Stimulated activated memory B cell treated with anti-CD40 and anti-IgM and Interleukin-4, amounts not matched to agents 10 μg/mL and 1 μg/mL and 100 μg/mL, for 72 hours (primary cell): Measurements from ENCODE around the gene CYP19A1.

ENCODE experiments used
- ATAC-seq: fragments of 150-1000 bp; cut with Tn5 transposase; 2 replicates; pipeline ENCODE4 v1.10.0; 2021
- H3K27ac Mint-ChIP-seq: one replicate; pipeline ENCODE4 v1.8.0; 2022; ENCODE audit warnings: mild to moderate bottlenecking, mixed read lengths
- H3K27me3 Mint-ChIP-seq: one replicate; pipeline ENCODE4 v1.8.0; 2022; ENCODE audit warnings: mixed read lengths
- H3K36me3 Mint-ChIP-seq: one replicate; pipeline ENCODE4 v1.8.0; 2022; ENCODE audit warnings: mixed read lengths
- H3K4me1 Mint-ChIP-seq: one replicate; pipeline ENCODE4 v1.8.0; 2022; ENCODE audit warnings: mixed read lengths
- H3K4me3 Mint-ChIP-seq: one replicate; pipeline ENCODE4 v1.8.0; 2022; ENCODE audit warnings: mild to moderate bottlenecking, moderate library complexity, mixed read lengths
- H3K9me3 Mint-ChIP-seq: one replicate; pipeline ENCODE4 v1.8.0; 2022; ENCODE audit warnings: mixed read lengths

CYP19A1 gene

GRCh38 chr15:51342227-51342999, 4.0 kb upstream of the CYP19A1 start:
- H3K27me3 Mint-ChIP-seq: peaks cover 26% of the 10 kb centered on the region
- peak overlapping the region; percentile 19 for H3K4me3 Mint-ChIP-seq
- no peak for ATAC-seq
- H3K36me3 Mint-ChIP-seq: no peaks in the 10 kb centered on the region
- H3K4me1 Mint-ChIP-seq: no peaks in the 10 kb centered on the region
- H3K9me3 Mint-ChIP-seq: no peaks in the 10 kb centered on the region
- no peak overlapping the region for H3K27ac Mint-ChIP-seq

- H3K27me3 Mint-ChIP-seq: peaks cover 26% of the 10 kb centered on the region
- no peaks in the 10 kb centered on the region for H3K4me1 Mint-ChIP-seq
- H3K36me3 Mint-ChIP-seq: no peaks in the 10 kb centered on the region
- H3K27ac Mint-ChIP-seq: no peak within 1 kb of the TSS
- H3K9me3 Mint-ChIP-seq: no peaks in the 10 kb centered on the region
- peak; percentile 68 for ATAC-seq
- peak within 1 kb of the TSS; percentile 19 for H3K4me3 Mint-ChIP-seq
Observed at GRCh38 chr15:51341366-51342226, 3.2 kb upstream of the CYP19A1 start, which contains the start of gene GLDN. GLDN (plus strand) TSS chr15:51341655; CDS start chr15:51341685, 30 bp downstream.

GRCh38 chr15:51335538-51336410, 2.6 kb downstream of the CYP19A1 start:
- H3K9me3 Mint-ChIP-seq: no peaks in the 10 kb centered on the region
- H3K27me3 Mint-ChIP-seq: peaks cover 9% of the 10 kb centered on the region
- peak overlapping the region; percentile 15 for H3K4me3 Mint-ChIP-seq
- H3K36me3 Mint-ChIP-seq: no peaks in the 10 kb centered on the region
- H3K4me1 Mint-ChIP-seq: peaks cover 15% of the 10 kb centered on the region
- H3K27ac Mint-ChIP-seq: peak overlapping the region; percentile 29
- ATAC-seq: peak; percentile 83

GRCh38 chr15:51335087-51335486, 3.3 kb downstream of the CYP19A1 start:
- Mint-ChIP-seq H3K36me3 (no peaks in the 10 kb centered on the region), H3K4me1 (peaks cover 15% of the 10 kb centered on the region), H3K4me3 (no peak overlapping the region), H3K27me3 (peaks cover 8% of the 10 kb centered on the region), H3K27ac (peak overlapping the region; percentile 29), H3K9me3 (no peaks in the 10 kb centered on the region)
- peak; percentile 52 for ATAC-seq

- peak; percentile 50 for ATAC-seq
- peak overlapping the region; percentile 19 for H3K27ac Mint-ChIP-seq
Observed at GRCh38 chr15:51334011-51334451, 4.4 kb downstream of the CYP19A1 start.

GRCh38 chr15:51333571-51333970, 4.8 kb downstream of the CYP19A1 start:
- no peak overlapping the region for H3K4me3 Mint-ChIP-seq
- no peak overlapping the region for H3K27ac Mint-ChIP-seq
- no peaks in the 10 kb centered on the region for H3K9me3 Mint-ChIP-seq
- peaks cover 8% of the 10 kb centered on the region for H3K27me3 Mint-ChIP-seq
- ATAC-seq: no peak
- H3K4me1 Mint-ChIP-seq: peaks cover 15% of the 10 kb centered on the region
- H3K36me3 Mint-ChIP-seq: no peaks in the 10 kb centered on the region

More at GRCh38 chr15:51334011-51334451, 4.4 kb downstream of the CYP19A1 start:
- no peaks in the 10 kb centered on the region for H3K36me3 Mint-ChIP-seq
- H3K4me3 Mint-ChIP-seq: no peak overlapping the region
- no peaks in the 10 kb centered on the region for H3K9me3 Mint-ChIP-seq
- H3K27me3 Mint-ChIP-seq: peaks cover 8% of the 10 kb centered on the region
- peaks cover 15% of the 10 kb centered on the region for H3K4me1 Mint-ChIP-seq

- H3K27ac Mint-ChIP-seq: no peak overlapping the region
- H3K36me3 Mint-ChIP-seq: no peaks in the 10 kb centered on the region
- no peaks in the 10 kb centered on the region for H3K9me3 Mint-ChIP-seq
- peaks cover 15% of the 10 kb centered on the region for H3K4me1 Mint-ChIP-seq
- H3K4me3 Mint-ChIP-seq: no peak overlapping the region
- peaks cover 8% of the 10 kb centered on the region for H3K27me3 Mint-ChIP-seq
- no peak for ATAC-seq
Observed at GRCh38 chr15:51332206-51333147, 5.9 kb downstream of the CYP19A1 start.

- Mint-ChIP-seq H3K9me3 (no peaks in the 10 kb centered on the region), H3K27ac (no peak overlapping the region), H3K4me3 (no peak overlapping the region), H3K36me3 (no peaks in the 10 kb centered on the region), H3K27me3 (peaks cover 8% of the 10 kb centered on the region), H3K4me1 (peaks cover 14% of the 10 kb centered on the region)
- ATAC-seq: no peak
Observed at GRCh38 chr15:51331141-51331540, 7.3 kb downstream of the CYP19A1 start.

GRCh38 chr15:51328926-51329325, 9.5 kb downstream of the CYP19A1 start:
- Mint-ChIP-seq H3K4me1 (peaks cover 2% of the 10 kb centered on the region), H3K27ac (no peak overlapping the region), H3K27me3 (peaks cover 9% of the 10 kb centered on the region), H3K36me3 (no peaks in the 10 kb centered on the region), H3K9me3 (no peaks in the 10 kb centered on the region), H3K4me3 (no peak overlapping the region)
- no peak for ATAC-seq

GRCh38 chr15:51327081-51327480, 11.3 kb downstream of the CYP19A1 start:
- Mint-ChIP-seq H3K4me3 (no peak overlapping the region), H3K9me3 (no peaks in the 10 kb centered on the region), H3K27ac (no peak overlapping the region), H3K4me1 (no peaks in the 10 kb centered on the region), H3K27me3 (peaks cover 19% of the 10 kb centered on the region), H3K36me3 (no peaks in the 10 kb centered on the region)
- no peak for ATAC-seq

- Mint-ChIP-seq H3K4me1 (no peaks in the 10 kb centered on the region), H3K27ac (no peak overlapping the region), H3K36me3 (no peaks in the 10 kb centered on the region), H3K27me3 (peaks cover 19% of the 10 kb centered on the region), H3K4me3 (no peak overlapping the region), H3K9me3 (no peaks in the 10 kb centered on the region)
- no peak for ATAC-seq
Observed at GRCh38 chr15:51325167-51325566, 13.2 kb downstream of the CYP19A1 start.

- Mint-ChIP-seq H3K4me3 (no peak overlapping the region), H3K9me3 (no peaks in the 10 kb centered on the region), H3K27me3 (peaks cover 11% of the 10 kb centered on the region), H3K27ac (no peak overlapping the region), H3K36me3 (no peaks in the 10 kb centered on the region), H3K4me1 (no peaks in the 10 kb centered on the region)
- no peak for ATAC-seq
Observed at GRCh38 chr15:51323749-51324148, 14.6 kb downstream of the CYP19A1 start.

GRCh38 chr15:51322621-51323296, 15.6 kb downstream of the CYP19A1 start:
- no peak overlapping the region for H3K27ac Mint-ChIP-seq
- no peaks in the 10 kb centered on the region for H3K9me3 Mint-ChIP-seq
- no peak for ATAC-seq
- peaks cover 11% of the 10 kb centered on the region for H3K27me3 Mint-ChIP-seq
- H3K36me3 Mint-ChIP-seq: no peaks in the 10 kb centered on the region
- H3K4me3 Mint-ChIP-seq: no peak overlapping the region
- H3K4me1 Mint-ChIP-seq: no peaks in the 10 kb centered on the region
